HG03558 (cell line): Measurements from ENCODE around the gene COMMD9.

Experiments
- ATAC-seq: cut with Tn5 transposase; IDR thresholded peaks from one replicate; pipeline ENCODE4 v1.9.1; 2021; ENCODE audit warnings: moderate number of reproducible peaks; ENCODE audit not compliant: unreplicated experiment; ENCODE audit errors: extremely low read depth

The COMMD9 gene

DNA sequence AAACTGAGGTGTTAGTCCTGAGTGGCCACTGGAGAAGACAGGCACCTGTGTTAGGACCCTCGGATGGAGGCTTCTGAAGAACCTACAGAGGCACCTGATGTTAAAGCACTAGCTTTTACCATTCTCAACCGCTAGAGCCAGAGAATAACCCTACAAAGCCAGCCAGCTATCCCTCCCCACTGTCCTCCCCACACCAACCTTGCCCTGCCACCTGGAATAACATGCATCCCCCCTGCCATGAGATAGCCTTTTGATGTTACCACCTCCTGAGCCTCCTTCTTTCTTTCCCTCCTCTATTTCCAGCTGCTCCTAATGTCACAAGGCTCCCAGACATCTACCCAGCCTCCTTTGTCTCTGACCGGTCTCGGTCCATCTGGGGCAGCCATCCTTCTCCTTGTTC lies 28.1 kb downstream of the COMMD9 start:
- no peak for ATAC-seq

GRCh38 chr11:36258730-36259360 lies 30.4 kb downstream of the COMMD9 start:
- no peak for ATAC-seq

GRCh38 chr11:36257351-36257750 lies 31.9 kb downstream of the COMMD9 start:
- ATAC-seq: no peak

GRCh38 chr11:36254713-36255112 lies 34.5 kb downstream of the COMMD9 start:
- ATAC-seq: no peak

GRCh38 chr11:36253238-36253637 lies 36.0 kb downstream of the COMMD9 start:
- ATAC-seq: no peak

GRCh38 chr11:36251823-36252222 lies 37.4 kb downstream of the COMMD9 start:
- no peak for ATAC-seq

DNA sequence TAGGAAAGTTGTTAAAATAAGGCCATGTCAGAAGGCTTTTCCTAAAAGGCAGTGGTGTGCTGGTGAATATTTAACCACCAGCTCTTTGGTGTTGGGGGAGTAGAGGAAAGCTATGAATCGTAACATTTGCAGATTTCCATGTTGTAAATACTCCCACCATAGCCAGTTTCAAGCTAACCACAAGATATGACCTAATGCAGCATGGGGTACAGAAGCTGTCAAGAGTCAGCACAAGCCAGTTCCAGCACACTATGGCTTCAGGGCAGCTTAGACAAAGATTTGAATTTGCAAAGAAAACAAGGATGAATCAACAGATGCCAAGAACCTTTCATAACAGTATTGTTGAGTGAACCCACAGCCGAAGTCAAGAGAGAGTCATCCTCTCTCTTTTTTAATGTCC lies 40.0 kb downstream of the COMMD9 start:
- no peak for ATAC-seq

GRCh38 chr11:36248436-36248835 lies 40.8 kb downstream of the COMMD9 start:
- no peak for ATAC-seq

- ATAC-seq: no peak
Observed at GRCh38 chr11:36247493-36247892, 41.7 kb downstream of the COMMD9 start.

- ATAC-seq: no peak
Observed at GRCh38 chr11:36243641-36244040, 45.6 kb downstream of the COMMD9 start.

- no peak for ATAC-seq
Observed at GRCh38 chr11:36241497-36241896, 47.7 kb downstream of the COMMD9 start.

DNA sequence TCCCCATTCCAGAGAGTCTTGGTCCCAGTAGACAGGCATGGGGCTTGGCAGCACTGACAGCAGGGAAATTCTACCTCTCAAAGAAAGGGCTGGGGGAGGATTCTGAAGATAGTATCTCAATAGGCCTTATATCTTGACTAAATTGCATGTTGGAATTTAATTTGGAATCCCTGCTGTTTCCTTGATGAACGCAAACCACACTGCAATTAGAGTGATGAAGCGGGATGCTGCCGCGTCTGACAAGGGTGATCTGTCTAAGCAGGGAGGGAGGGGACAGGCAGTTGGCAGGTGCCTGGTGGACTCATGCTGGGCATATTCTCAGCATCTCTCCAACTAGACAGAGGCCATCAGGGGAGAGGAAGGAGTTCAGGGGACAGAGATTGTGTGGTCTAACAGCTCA lies 48.4 kb downstream of the COMMD9 start:
- ATAC-seq: no peak

GRCh38 chr11:36240173-36240572 lies 49.1 kb downstream of the COMMD9 start:
- no peak for ATAC-seq

- ATAC-seq: no peak
Observed at GRCh38 chr11:36239636-36240035, 49.6 kb downstream of the COMMD9 start.

GRCh38 chr11:36238881-36239280 lies 50.3 kb downstream of the COMMD9 start:
- ATAC-seq: no peak

GRCh38 chr11:36238036-36238631 lies 51.1 kb downstream of the COMMD9 start:
- ATAC-seq: no peak

GRCh38 chr11:36237391-36237790 lies 51.8 kb downstream of the COMMD9 start:
- no peak for ATAC-seq

GRCh38 chr11:36235750-36236149 lies 53.5 kb downstream of the COMMD9 start:
- ATAC-seq: no peak

DNA sequence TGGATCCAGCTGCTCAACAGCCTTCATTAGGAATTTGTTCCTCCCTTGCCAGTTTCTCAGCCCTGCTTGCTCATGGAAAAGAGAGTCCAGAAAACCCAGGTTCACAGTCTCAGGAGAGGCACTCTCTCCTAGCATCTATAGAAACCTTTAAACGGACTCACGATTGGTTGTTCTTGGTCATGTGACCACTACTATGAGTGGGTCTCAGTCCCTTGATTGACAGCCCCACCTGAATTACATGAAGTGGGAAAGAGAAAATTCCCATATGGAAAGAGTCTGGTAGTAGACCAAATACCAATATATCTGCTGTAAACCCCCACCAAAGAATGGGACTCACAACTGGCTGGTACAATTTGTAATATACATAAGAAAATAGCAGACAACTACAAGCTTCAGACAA lies 54.4 kb downstream of the COMMD9 start:
- ATAC-seq: no peak

GRCh38 chr11:36233204-36233603 lies 56.0 kb downstream of the COMMD9 start:
- ATAC-seq: no peak

DNA sequence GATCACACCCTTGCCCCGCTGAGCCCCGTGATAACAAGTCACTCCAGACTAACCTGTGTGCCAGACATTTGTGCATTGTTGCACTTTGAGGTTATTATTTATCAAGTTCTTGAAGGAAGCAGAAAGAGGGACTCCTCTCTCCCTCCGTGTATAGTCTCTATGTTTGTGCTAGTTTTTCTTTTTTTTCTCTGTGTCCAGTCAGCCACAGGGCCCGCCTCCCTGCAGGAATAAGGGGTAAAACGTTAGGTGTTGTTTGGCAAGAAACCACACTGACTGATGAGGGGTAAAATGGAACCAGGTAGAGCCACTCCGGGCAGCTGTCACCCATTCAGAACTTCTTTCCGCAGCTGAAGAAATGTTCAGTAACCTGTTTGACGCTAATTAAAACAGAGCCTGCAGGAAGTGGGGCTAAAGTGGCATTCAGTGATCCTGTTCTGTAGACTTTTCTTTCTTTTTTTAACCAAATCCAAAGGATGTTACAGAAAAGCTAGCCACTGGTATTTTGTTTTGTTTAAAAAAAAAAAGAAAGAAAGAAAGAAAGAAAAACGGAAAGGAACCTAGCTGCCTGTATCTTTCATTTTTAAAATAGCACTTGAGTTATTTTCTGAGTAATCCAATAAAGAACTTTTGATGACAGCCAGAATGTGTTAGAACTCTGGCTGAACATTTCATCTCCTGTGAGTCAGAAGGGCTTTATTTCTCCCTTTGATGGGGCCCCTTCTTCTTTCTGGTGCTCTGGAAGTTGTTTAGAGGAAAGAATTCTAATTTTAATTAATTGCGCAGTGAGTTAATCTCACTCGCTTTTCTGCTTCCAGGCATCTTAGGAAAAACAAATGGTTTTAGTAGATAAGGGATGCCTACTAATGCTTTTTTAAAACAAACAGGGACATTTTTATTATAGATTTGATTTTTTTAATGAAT lies 58.2 kb downstream of the COMMD9 start:
- no peak for ATAC-seq
